ENCODE data around the gene TCF15.

The TCF15 gene

DNA sequence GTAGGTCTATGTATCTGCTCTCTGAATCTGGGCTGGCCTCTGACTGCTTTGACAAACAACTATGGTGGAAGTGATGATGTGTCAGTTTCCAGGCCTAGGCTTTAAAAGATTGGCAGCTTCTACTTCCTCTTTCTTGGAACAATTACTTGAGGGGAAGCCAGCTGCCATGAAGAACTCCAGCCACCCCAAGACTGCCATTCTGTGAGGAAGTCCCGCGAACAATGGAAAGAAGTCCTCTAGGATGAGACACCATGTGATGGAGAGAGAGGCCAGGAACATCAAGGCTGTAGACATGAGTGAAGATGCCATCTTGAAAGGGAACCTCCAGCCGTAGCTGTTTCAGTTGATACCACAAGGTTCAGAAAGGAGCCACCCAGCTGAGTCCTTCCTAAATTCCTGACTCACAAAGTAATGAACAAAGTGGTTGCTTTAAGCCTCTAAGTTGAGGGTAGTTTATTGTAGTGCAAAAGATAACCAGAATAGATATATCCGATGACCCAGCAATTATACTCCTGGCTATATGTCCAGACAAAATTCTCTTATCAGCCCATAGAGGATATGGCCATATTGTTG, 15.3 kb upstream of the TCF15 start:
- TF ChIP-seq, protein P1, sequence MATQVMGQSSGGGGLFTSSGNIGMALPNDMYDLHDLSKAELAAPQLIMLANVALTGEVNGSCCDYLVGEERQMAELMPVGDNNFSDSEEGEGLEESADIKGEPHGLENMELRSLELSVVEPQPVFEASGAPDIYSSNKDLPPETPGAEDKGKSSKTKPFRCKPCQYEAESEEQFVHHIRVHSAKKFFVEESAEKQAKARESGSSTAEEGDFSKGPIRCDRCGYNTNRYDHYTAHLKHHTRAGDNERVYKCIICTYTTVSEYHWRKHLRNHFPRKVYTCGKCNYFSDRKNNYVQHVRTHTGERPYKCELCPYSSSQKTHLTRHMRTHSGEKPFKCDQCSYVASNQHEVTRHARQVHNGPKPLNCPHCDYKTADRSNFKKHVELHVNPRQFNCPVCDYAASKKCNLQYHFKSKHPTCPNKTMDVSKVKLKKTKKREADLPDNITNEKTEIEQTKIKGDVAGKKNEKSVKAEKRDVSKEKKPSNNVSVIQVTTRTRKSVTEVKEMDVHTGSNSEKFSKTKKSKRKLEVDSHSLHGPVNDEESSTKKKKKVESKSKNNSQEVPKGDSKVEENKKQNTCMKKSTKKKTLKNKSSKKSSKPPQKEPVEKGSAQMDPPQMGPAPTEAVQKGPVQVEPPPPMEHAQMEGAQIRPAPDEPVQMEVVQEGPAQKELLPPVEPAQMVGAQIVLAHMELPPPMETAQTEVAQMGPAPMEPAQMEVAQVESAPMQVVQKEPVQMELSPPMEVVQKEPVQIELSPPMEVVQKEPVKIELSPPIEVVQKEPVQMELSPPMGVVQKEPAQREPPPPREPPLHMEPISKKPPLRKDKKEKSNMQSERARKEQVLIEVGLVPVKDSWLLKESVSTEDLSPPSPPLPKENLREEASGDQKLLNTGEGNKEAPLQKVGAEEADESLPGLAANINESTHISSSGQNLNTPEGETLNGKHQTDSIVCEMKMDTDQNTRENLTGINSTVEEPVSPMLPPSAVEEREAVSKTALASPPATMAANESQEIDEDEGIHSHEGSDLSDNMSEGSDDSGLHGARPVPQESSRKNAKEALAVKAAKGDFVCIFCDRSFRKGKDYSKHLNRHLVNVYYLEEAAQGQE (IDR thresholded peaks at IDR 0.05; ENCODE audit: insufficient read depth in 1 of 2, low read depth in 2 of 2, low read length in 2 of 2): no peak
- TF ChIP-seq TAF1 (IDR thresholded peaks at IDR 0.05; ENCODE audit: borderline replicate concordance, insufficient read depth, low read length) (no peak), SIN3A (IDR thresholded peaks at IDR 0.05; ENCODE audit: borderline replicate concordance, insufficient read depth, low read length) (no peak), FOXP2 (optimal IDR thresholded peaks at IDR 0.05; ENCODE audit: borderline replicate concordance, extremely low read depth, extremely low read length, insufficient read depth) (no peak), POLR2AphosphoS5 (IDR thresholded peaks at IDR 0.05; ENCODE audit: low read depth, low read length) (no peak)

DNA sequence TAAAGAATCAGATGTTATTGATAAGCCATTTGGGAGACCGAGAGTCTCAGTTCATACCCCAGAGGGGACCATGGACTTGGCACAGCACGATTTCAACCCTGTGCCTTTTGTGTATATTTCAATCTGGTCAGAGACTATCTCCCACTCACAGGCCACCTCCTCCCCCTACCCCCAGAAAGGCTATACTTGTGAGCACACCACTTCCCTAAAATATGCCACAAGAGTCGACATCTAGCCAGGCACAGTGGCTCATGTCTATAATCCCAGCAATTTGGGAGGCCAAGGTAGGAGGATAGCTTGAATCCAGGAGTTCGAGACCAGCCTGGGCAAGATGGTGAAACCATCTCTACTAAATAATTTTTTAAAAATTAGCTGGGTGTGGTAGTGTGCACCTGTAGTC, 13.6 kb upstream of the TCF15 start:
- TF ChIP-seq TAF1 (IDR thresholded peaks at IDR 0.05; ENCODE audit: borderline replicate concordance, insufficient read depth, low read length) (no peak), FOXP2 (optimal IDR thresholded peaks at IDR 0.05; ENCODE audit: borderline replicate concordance, extremely low read depth, extremely low read length, insufficient read depth) (no peak), SIN3A (IDR thresholded peaks at IDR 0.05; ENCODE audit: borderline replicate concordance, insufficient read depth, low read length) (no peak), POLR2AphosphoS5 (IDR thresholded peaks at IDR 0.05; ENCODE audit: low read depth, low read length) (no peak)
- TF ChIP-seq, protein P1 (IDR thresholded peaks at IDR 0.05; ENCODE audit: insufficient read depth in 1 of 2, low read depth in 2 of 2, low read length in 2 of 2): no peak

DNA sequence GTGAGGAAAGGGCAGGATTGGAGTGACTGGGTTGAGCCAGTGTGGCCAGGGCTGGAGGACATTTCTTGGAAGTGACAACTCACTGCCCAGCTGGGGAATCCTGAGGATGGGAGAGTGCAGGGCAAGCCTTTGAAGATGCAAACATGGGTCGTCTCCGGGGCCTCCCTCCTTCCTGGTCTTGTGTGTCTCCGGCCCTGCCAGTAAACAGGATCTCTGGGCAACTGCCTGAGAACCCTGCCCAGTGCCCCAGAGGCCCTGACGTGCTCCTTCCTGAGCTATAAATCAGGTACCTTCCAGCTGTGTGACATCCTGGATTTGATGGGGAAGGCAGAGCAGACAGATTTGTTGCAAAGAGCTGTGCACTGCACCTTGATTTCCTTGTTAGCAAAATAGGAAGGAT, 12.9 kb upstream of the TCF15 start:
- TF ChIP-seq FOXP2 (optimal IDR thresholded peaks at IDR 0.05; ENCODE audit: borderline replicate concordance, extremely low read depth, extremely low read length, insufficient read depth) (peak; percentile 96), POLR2AphosphoS5 (IDR thresholded peaks at IDR 0.05; ENCODE audit: low read depth, low read length) (no peak)

DNA sequence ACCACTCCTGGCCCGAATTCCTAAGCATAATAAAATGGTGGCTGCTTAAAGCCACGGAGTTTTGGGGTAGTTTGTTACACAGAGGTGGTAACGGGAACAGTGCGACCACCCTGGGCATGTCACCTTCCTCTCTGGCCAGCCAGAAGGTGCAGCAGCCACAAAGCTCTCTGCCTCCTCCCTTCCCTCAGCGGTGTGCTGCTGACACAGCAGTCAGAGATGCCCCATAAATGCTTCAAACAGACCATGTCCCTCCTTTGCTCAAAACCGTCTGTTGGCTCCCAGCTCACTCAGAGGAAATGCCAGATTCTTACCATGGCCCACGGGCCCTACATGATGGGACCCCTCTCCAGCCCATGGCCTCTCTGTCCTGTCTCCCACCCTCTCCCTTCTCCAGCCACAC, 12.1 kb upstream of the TCF15 start:
- TF ChIP-seq POLR2AphosphoS5 (IDR thresholded peaks at IDR 0.05; ENCODE audit: low read depth, low read length): no peak

DNA sequence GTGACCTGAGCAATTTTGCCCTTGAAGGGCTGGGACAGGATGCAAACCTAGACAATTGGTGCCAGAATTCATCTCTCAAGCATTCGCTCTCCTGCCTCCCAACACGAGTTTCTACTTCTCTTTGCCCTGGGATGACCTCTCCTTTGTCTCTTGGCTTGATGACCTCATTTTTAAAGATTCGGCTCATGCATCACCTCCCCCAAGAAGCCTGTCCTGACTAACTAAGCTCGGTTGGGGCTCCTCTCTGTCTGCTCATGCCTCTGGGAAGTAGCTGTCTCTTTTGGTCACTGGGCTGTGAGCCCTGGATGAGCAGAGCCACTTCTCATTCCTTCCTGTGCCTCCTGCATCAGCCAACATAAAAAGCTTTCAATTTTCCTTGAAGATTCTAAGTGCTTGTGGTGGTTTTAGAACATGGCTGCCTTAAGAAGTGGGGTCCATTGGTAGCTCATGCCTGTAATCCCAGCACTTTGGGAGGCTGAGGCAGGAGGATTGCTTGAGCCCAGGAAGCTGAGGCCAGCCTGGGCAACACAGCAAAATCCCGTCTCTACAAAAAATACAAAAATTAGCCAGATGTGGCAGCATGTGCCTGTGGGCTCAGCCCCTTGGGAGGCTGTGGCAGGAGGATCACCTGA, 11.1 kb upstream of the TCF15 start:
- TF ChIP-seq, protein P1 (IDR thresholded peaks at IDR 0.05; ENCODE audit: insufficient read depth in 1 of 2, low read depth in 2 of 2, low read length in 2 of 2): no peak
- TF ChIP-seq TAF1 (IDR thresholded peaks at IDR 0.05; ENCODE audit: borderline replicate concordance, insufficient read depth, low read length) (no peak), SIN3A (IDR thresholded peaks at IDR 0.05; ENCODE audit: borderline replicate concordance, insufficient read depth, low read length) (no peak), FOXP2 (optimal IDR thresholded peaks at IDR 0.05; ENCODE audit: borderline replicate concordance, extremely low read depth, extremely low read length, insufficient read depth) (no peak), POLR2AphosphoS5 (IDR thresholded peaks at IDR 0.05; ENCODE audit: low read depth, low read length) (no peak)

DNA sequence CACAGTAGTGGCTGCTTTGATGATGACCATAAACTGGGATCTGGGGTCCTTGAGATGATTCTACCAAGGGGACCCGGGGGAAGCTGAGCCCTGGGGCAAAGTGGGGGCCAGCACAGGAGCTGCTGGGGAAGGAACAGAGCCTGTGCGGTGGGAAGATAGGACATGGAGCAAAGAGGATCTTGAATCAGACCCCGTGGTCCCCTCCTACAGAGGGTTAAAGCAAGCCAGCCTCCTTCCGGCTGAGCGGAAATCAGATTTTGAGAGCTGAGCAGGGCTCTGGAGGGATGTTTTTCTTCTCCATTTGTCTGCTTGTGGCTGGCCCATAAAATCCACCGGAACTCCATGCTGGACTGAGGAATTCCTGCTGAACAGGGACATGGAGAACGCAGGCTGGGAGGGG, 10.1 kb upstream of the TCF15 start:
- no peak for TF ChIP-seq FOXP2 (optimal IDR thresholded peaks at IDR 0.05; ENCODE audit: borderline replicate concordance, extremely low read depth, extremely low read length, insufficient read depth)
- no peak for TF ChIP-seq POLR2AphosphoS5 (IDR thresholded peaks at IDR 0.05; ENCODE audit: low read depth, low read length)
- no peak for TF ChIP-seq TAF1 (IDR thresholded peaks at IDR 0.05; ENCODE audit: borderline replicate concordance, insufficient read depth, low read length)
- TF ChIP-seq, protein P1 (IDR thresholded peaks at IDR 0.05; ENCODE audit: insufficient read depth in 1 of 2, low read depth in 2 of 2, low read length in 2 of 2): no peak
- TF ChIP-seq SIN3A (IDR thresholded peaks at IDR 0.05; ENCODE audit: borderline replicate concordance, insufficient read depth, low read length): no peak

Measured in PFSK-1 (cell line).